B cell (primary cell): Measurements from ENCODE around the gene ANTXR1. TPM values are rescaled to one million over a fixed set of nuclear protein-coding genes. Genes with fewer than 3 reads are reported as not detected.

Source experiments
- ATAC-seq: fragments of 200-7000 bp; cut with Tn5 transposase; one replicate; pipeline ENCODE4 v1.10.0; 2021; ENCODE audit warnings: low read depth, mild to moderate bottlenecking, moderate number of reproducible peaks, moderate library complexity
- CTCF ChIA-PET: fragments of 350-600 bp; sonication (Branson Sonifier 250); formaldehyde crosslinking; loops from one replicate; lab custom pipeline; 2021; ENCODE audit warnings: antibody characterized with exemption, inconsistent platforms; lab: Charles Lee
- POLR2A ChIA-PET: fragments of 350-600 bp; sonication (Branson Sonifier 250); formaldehyde crosslinking; loops from one replicate; lab custom pipeline; 2021; ENCODE audit warnings: antibody characterized with exemption; lab: Charles Lee
- DNase-seq: peaks from one replicate; pipeline ENCODE4 v3.0.0; 2013
- H2AFZ ChIP-seq: 2 replicates; pipeline ENCODE4 v1.6.1; 2012; ENCODE audit warnings: mild to moderate bottlenecking, low read depth, low read length; ENCODE audit not compliant: insufficient read depth, poor library complexity, severe bottlenecking
- H3K27ac ChIP-seq, 2 donors: 1 replicate in 1 of 2; 2 replicates in 1 of 2; pipeline ENCODE4 v1.5.1; 2012 to 2013; ENCODE audit warnings: low read length in 2 of 2, mild to moderate bottlenecking in 2 of 2, moderate library complexity in 1 of 2
- H3K27me3 ChIP-seq, 4 experiments: fragments of 200-600 bp in 1 of 4; sonication (generic) in 1 of 4; replicated peaks in 1 of 4; 1 replicate in 2 of 4; 2 replicates in 2 of 4; pipeline versions ENCODE4 v1.6.1 to v1.7.0; 2013 to 2016; ENCODE audit warnings: low read length in 3 of 4, mild to moderate bottlenecking in 2 of 4, mixed read lengths in 1 of 4, moderate library complexity in 1 of 4; ENCODE audit not compliant: insufficient read depth in 4 of 4, control insufficient read depth in 3 of 4; ENCODE audit errors: control extremely low read depth in 1 of 4
- H3K36me3 ChIP-seq, 2 experiments: replicated peaks in 1 of 2; 1 replicate in 1 of 2; 2 replicates in 1 of 2; pipeline versions ENCODE4 v1.6.1 to v1.7.1; 2013; ENCODE audit warnings: low read length in 1 of 2; ENCODE audit not compliant: insufficient read depth in 2 of 2, control insufficient read depth in 1 of 2; ENCODE audit errors: control extremely low read depth in 1 of 2, extremely low read depth in 1 of 2
- H3K4me1 ChIP-seq, 2 donors: fragments of 200-600 bp in 1 of 2; sonication (generic) in 1 of 2; 1 replicate in 1 of 2; 2 replicates in 1 of 2; pipeline versions ENCODE4 v1.5.1 to v1.6.1; 2013 to 2017; ENCODE audit warnings: low read length in 2 of 2; ENCODE audit not compliant: control insufficient read depth in 2 of 2, insufficient read depth in 2 of 2
- H3K4me2 ChIP-seq: replicated peaks from 2 replicates; pipeline ENCODE3; 2012; ENCODE audit warnings: mild to moderate bottlenecking, low read depth, low read length; ENCODE audit not compliant: poor library complexity, severe bottlenecking
- H3K4me3 ChIP-seq, 5 experiments: fragments of 200-600 bp in 1 of 5; sonication (generic) in 1 of 5; 1 replicate in 3 of 5; 2 replicates in 2 of 5; pipeline versions ENCODE4 v1.5.1 to v1.7.0; 2011 to 2016; ENCODE audit warnings: low read length in 4 of 5, mild to moderate bottlenecking in 4 of 5, low read depth in 2 of 5, control low read depth in 1 of 5, moderate library complexity in 1 of 5; ENCODE audit not compliant: insufficient read depth in 1 of 5; ENCODE audit errors: control extremely low read depth in 1 of 5, extremely low read depth in 1 of 5
- H3K79me2 ChIP-seq: fragments of 200-600 bp; sonication (generic); one replicate; pipeline ENCODE4 v1.6.0; 2016; ENCODE audit warnings: low read length; ENCODE audit not compliant: control insufficient read depth, insufficient read depth
- H3K9ac ChIP-seq: fragments of 200-600 bp; sonication (generic); 2 replicates; pipeline ENCODE4 v1.6.1; 2017; ENCODE audit warnings: mild to moderate bottlenecking, low read length, moderate library complexity
- H3K9me3 ChIP-seq, 3 donors: one replicate each; pipeline versions ENCODE4 v1.6.1 to v1.7.1; 2013; ENCODE audit warnings: low read length in 2 of 3; ENCODE audit not compliant: control insufficient read depth in 2 of 3, insufficient read depth in 1 of 3; ENCODE audit errors: control extremely low read depth in 1 of 3
- H4K20me1 ChIP-seq: 2 replicates; pipeline ENCODE4 v1.6.0; 2012; ENCODE audit warnings: mild to moderate bottlenecking, low read length; ENCODE audit not compliant: insufficient read depth, control insufficient read depth, poor library complexity, severe bottlenecking
- H3K27ac Mint-ChIP-seq: one replicate; pipeline ENCODE4 v1.8.0; 2021; ENCODE audit warnings: mixed read lengths
- H3K27me3 Mint-ChIP-seq: one replicate; pipeline ENCODE4 v1.8.0; 2021; ENCODE audit warnings: mixed read lengths
- H3K4me1 Mint-ChIP-seq: one replicate; pipeline ENCODE4 v1.8.0; 2021; ENCODE audit warnings: mixed read lengths
- H3K4me3 Mint-ChIP-seq: one replicate; pipeline ENCODE4 v1.8.0; 2021; ENCODE audit warnings: mixed read lengths
- H3K9me3 Mint-ChIP-seq: one replicate; pipeline ENCODE4 v1.8.0; 2022; ENCODE audit warnings: mixed read lengths; ENCODE audit not compliant: insufficient read depth
- CTCF ChIP-seq: fragments of 200-600 bp; IDR thresholded peaks from one replicate; pipeline ENCODE4 v1.8.0; 2022; ENCODE audit warnings: antibody characterized with exemption, mild to moderate bottlenecking
- EZH2 ChIP-seq: IDR thresholded peaks from 2 replicates; pipeline ENCODE4 v1.6.1; 2012; ENCODE audit warnings: borderline replicate concordance, low read depth, mild to moderate bottlenecking, moderate library complexity, low read length; ENCODE audit not compliant: insufficient read depth, poor library complexity, severe bottlenecking
- WGBS: methylation state at CpG from one replicate; pipeline ENCODE4 v1.1.5; 2013; ENCODE audit warnings: missing lambda C conversion rate; ENCODE audit not compliant: insufficient coverage; 5-methylcytosine and 5-hydroxymethylcytosine counted together
- intact Hi-C: fragments of 100-400 bp; cut with micrococcal nuclease; formaldehyde crosslinking; loops from one replicate; pipeline ENCODE4 v1.10.0; 2022
- polyA plus RNA-seq: library from polyadenylated mRNA; depleted of rRNA; stranded (reverse); fragments of >200 nt; gene quantifications from 2 replicates; pipeline ENCODE4 v1.2.3, GENCODE V29; 2012
- total RNA-seq, 2 donors: library from RNA; stranded (reverse); fragments of 120-200 nt in 1 of 2; gene quantifications; 1 replicate in 1 of 2; 2 replicates in 1 of 2; pipeline versions ENCODE4 v1.2.3 to v1.2.4, GENCODE V29; 2013 to 2022

The ANTXR1 gene
- total and polyA plus RNA-seq, 2 donors (not counting 1 experiment from before 2014, with no cell fraction given), result not detected

- WGBS, result 96% methylated on average over 10 of the region's 13 CpGs
- ChIA-PET CTCF (no interaction called here), POLR2A (no interaction called here)
- H3K27ac ChIP-seq, result no peak overlapping the region
- no peak overlapping the region for H2AFZ ChIP-seq
- H3K27me3 Mint-ChIP-seq, result peaks cover 7% of the 10 kb centered on the region
- H3K4me3 ChIP-seq, result no peak overlapping the region
- DNase-seq, result no peak
- no peak overlapping the region for H3K4me2 ChIP-seq
- no peaks in the 10 kb centered on the region for H3K4me1 Mint-ChIP-seq
- no peak overlapping the region for H3K4me3 Mint-ChIP-seq
- no peak overlapping the region for H3K27ac Mint-ChIP-seq
- H3K36me3 ChIP-seq, result no peaks in the 10 kb centered on the region
- ATAC-seq, result no peak
- TF ChIP-seq EZH2, result no peak
- no peak for TF ChIP-seq CTCF
- H3K9me3 ChIP-seq, result no peaks in the 10 kb centered on the region
- no peaks in the 10 kb centered on the region for H3K4me1 ChIP-seq
- no peaks in the 10 kb centered on the region for H3K79me2 ChIP-seq
- no peak overlapping the region for H3K9ac ChIP-seq
- H3K27me3 ChIP-seq, result peaks cover 0 to 5% (median 0%) of the 10 kb centered on the region in 4 experiments
- intact Hi-C loops, result no loop called here
- H3K9me3 Mint-ChIP-seq, result no peaks in the 10 kb centered on the region
- H4K20me1 ChIP-seq, result no peaks in the 10 kb centered on the region
Observed at GRCh38 chr2:69118609-69119008, 105.6 kb downstream of the ANTXR1 start.

GRCh38 chr2:69119104-69119894, 106.3 kb downstream of the ANTXR1 start:
- no peak for DNase-seq

More at GRCh38 chr2:69119104-69119894, 106.3 kb downstream of the ANTXR1 start:
- TF ChIP-seq CTCF (no peak), EZH2 (no peak)
- Mint-ChIP-seq H3K27ac (no peak overlapping the region), H3K4me3 (no peak overlapping the region), H3K27me3 (peaks cover 9% of the 10 kb centered on the region), H3K9me3 (no peaks in the 10 kb centered on the region), H3K4me1 (no peaks in the 10 kb centered on the region)
- H3K9ac ChIP-seq, result no peak overlapping the region
- H3K4me3 ChIP-seq, result no peak overlapping the region
- no peaks in the 10 kb centered on the region for H3K79me2 ChIP-seq
- CTCF ChIA-PET, result no interaction called here
- intact Hi-C loops, result no loop called here
- H3K9me3 ChIP-seq, result no peaks in the 10 kb centered on the region
- H2AFZ ChIP-seq, result no peak overlapping the region
- H3K4me1 ChIP-seq, result no peaks in the 10 kb centered on the region
- H3K4me2 ChIP-seq, result no peak overlapping the region
- WGBS, result 84% methylated on average over 11 of the region's 16 CpGs
- no peak for ATAC-seq
- H3K36me3 ChIP-seq, result no peaks in the 10 kb centered on the region
- H4K20me1 ChIP-seq, result no peaks in the 10 kb centered on the region
- peaks cover 0 to 5% (median 0%) of the 10 kb centered on the region in 4 experiments for H3K27me3 ChIP-seq
- H3K27ac ChIP-seq, result no peak overlapping the region
- POLR2A ChIA-PET, result no interaction called here
